Muscle layer of colon (tissue), 2 donors: ENCODE data around the gene PSMB8.
"Not testable (repeated sequence)": the region's sequence is repeated elsewhere in the genome, so short reads cannot be mapped to it uniquely, and the experiment has no call there.

Experiments
- H3K27ac ChIP-seq: one replicate; pipeline ENCODE4 v1.7.0; 2013; ENCODE audit warnings: low read depth, mild to moderate bottlenecking, low read length, moderate library complexity
- H3K27me3 ChIP-seq, 2 donors: one replicate each; pipeline ENCODE4 v1.7.0; 2013; ENCODE audit warnings: low read length in 2 of 2, mild to moderate bottlenecking in 2 of 2; ENCODE audit not compliant: insufficient read depth in 2 of 2, control insufficient read depth in 1 of 2
- H3K36me3 ChIP-seq: one replicate; pipeline ENCODE4 v1.7.0; 2013; ENCODE audit warnings: mild to moderate bottlenecking, low read length; ENCODE audit not compliant: insufficient read depth
- H3K4me1 ChIP-seq: one replicate; pipeline ENCODE4 v1.7.0; 2013; ENCODE audit warnings: mild to moderate bottlenecking, low read length; ENCODE audit not compliant: insufficient read depth
- H3K4me3 ChIP-seq, 2 donors: one replicate each; pipeline ENCODE4 v1.7.0; 2013; ENCODE audit warnings: low read length in 2 of 2, low read depth in 1 of 2, mild to moderate bottlenecking in 1 of 2, moderate library complexity in 1 of 2
- H3K9ac ChIP-seq: one replicate; pipeline ENCODE4 v1.7.0; 2013; ENCODE audit warnings: low read length
- H3K9me3 ChIP-seq: one replicate; pipeline ENCODE4 v1.7.0; 2013; ENCODE audit warnings: mild to moderate bottlenecking, low read length
- donor health status: abdominal sarcoma.
- donor health status: Adenocarcinoma of cecum.

The PSMB8 gene

GRCh38 chr6:32843979-32844838, at the start of gene PSMB8:
TSS of gene PSMB8 (minus strand) at chr6:32844047. CDS start at chr6:32843996, 51 bp downstream.
- peaks cover 63% of the 10 kb centered on the region for H3K36me3 ChIP-seq
- peak within 1 kb of the TSS; percentile 98 for H3K27ac ChIP-seq
- peak within 1 kb of the TSS; percentile 96 for H3K9ac ChIP-seq
- H3K27me3 ChIP-seq = no peaks in the 10 kb centered on the region
- peak within 1 kb of the TSS; percentile 83 to 96 for H3K4me3 ChIP-seq
- H3K9me3 ChIP-seq = no peaks in the 10 kb centered on the region
- peaks cover 23% of the 10 kb centered on the region for H3K4me1 ChIP-seq

- H3K36me3 ChIP-seq = no peaks in the 10 kb centered on the region
- no peak overlapping the region for H3K27ac ChIP-seq
- no peaks in the 10 kb centered on the region for H3K27me3 ChIP-seq
- no peak overlapping the region for H3K4me3 ChIP-seq
- no peaks in the 10 kb centered on the region for H3K9me3 ChIP-seq
- no peak overlapping the region for H3K9ac ChIP-seq
- peaks cover 28% of the 10 kb centered on the region for H3K4me1 ChIP-seq
Observed at GRCh38 chr6:32890831-32891230, 47.0 kb upstream of the PSMB8 start.

- H3K36me3 ChIP-seq = no peaks in the 10 kb centered on the region
- no peaks in the 10 kb centered on the region for H3K9me3 ChIP-seq
- no peaks in the 10 kb centered on the region for H3K27me3 ChIP-seq
- no peak overlapping the region for H3K9ac ChIP-seq
- no peak overlapping the region for H3K4me3 ChIP-seq
- H3K4me1 ChIP-seq = peaks cover 21% of the 10 kb centered on the region
- H3K27ac ChIP-seq = no peak overlapping the region
Observed at GRCh38 chr6:32889533-32889932, 45.7 kb upstream of the PSMB8 start.

GRCh38 chr6:32888576-32888975, 44.7 kb upstream of the PSMB8 start:
- H3K4me1 ChIP-seq = peaks cover 21% of the 10 kb centered on the region
- H3K36me3 ChIP-seq = no peaks in the 10 kb centered on the region
- H3K27me3 ChIP-seq = no peaks in the 10 kb centered on the region
- no peaks in the 10 kb centered on the region for H3K9me3 ChIP-seq
- H3K27ac ChIP-seq = no peak overlapping the region
- no peak overlapping the region for H3K9ac ChIP-seq
- no peak overlapping the region for H3K4me3 ChIP-seq

DNA sequence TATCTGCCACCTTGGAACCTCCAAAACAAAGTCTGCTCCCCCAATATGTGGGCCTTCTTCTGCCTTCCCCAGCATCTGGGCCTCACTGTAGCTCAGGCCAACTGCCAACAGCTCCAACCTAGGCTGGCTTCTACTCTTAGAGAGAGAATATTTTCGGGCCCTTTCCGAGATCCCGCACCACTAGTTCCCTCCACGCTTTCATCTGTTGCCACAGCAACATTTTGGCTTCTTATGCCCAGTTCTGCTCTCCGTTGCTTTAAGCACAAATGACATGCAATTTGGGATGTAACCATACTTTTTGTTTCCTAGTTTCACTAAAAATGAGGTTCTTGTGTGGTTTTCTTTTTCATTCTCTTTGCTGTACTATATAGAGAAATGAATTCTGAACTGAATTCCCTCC, 43.8 kb upstream of the PSMB8 start:
- peaks cover 21% of the 10 kb centered on the region for H3K4me1 ChIP-seq
- no peaks in the 10 kb centered on the region for H3K27me3 ChIP-seq
- no peaks in the 10 kb centered on the region for H3K36me3 ChIP-seq
- no peaks in the 10 kb centered on the region for H3K9me3 ChIP-seq
- no peak overlapping the region for H3K27ac ChIP-seq
- no peak overlapping the region for H3K9ac ChIP-seq
- no peak overlapping the region for H3K4me3 ChIP-seq

DNA sequence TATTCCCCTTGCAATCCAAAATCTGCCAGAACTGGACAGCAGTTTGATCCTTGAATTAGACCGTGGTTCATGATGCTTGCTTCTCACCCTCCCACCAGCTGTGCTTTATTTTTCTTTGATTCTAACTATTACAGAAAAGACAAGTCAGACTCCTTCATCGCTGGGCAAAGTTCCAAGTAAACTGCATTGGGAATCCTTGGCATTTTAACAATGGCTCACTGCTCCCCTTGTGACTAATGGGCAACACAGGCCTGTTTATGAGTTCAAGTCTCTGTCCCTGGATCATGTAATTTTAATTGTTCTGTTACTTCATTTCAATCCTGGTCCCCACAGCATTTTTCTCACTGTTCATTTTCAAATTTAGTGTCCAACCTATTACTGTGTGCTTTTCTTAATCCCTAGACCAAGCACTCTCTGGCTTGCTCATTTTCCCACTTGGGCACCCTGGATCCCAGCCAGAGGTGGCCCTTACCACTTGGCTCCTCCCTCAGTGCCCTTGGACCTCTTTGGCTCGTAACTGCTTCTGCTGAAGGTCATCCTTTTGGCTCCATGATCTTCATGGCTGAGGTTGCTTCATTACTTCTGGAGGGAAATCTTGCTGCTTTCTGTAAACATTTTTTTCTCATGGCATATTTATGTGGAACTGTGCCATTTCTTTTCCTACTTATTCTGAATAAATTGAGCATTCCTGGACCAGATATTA, 43.0 kb upstream of the PSMB8 start:
- Histone ChIP-seq H3K9me3 (no peaks in the 10 kb centered on the region), H3K27me3 (no peaks in the 10 kb centered on the region), H3K9ac (no peak overlapping the region), H3K36me3 (no peaks in the 10 kb centered on the region), H3K4me3 (no peak overlapping the region), H3K27ac (peak overlapping the region; percentile 6), H3K4me1 (peaks cover 21% of the 10 kb centered on the region)

DNA sequence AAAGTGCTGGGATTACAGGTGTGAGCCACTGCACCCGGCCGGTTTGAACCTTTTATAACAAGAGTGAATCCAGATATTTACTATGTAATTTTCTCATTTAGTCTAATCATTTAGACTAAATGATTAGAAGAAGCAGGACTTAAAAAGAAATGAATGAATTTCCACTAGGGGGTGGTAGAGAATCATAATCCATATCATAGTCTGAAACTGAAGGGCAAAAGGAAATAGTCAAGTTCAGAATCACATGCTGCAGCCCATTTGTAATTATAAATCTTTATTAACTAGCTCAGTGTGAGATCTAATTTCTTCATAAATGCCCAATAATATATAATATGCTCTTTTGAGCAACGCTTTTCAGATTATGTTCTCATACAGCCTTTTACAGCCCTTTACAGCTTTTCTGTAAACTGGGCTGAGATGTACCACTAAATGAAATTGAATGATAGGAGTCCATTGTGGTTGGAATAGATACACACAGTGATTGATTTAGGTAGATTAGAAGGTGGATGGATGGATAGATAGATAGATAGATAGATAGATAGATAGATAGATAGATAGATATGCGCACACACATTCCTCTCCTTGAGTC, 41.9 kb upstream of the PSMB8 start:
- no peaks in the 10 kb centered on the region for H3K27me3 ChIP-seq
- H3K27ac ChIP-seq = no peak overlapping the region
- H3K4me3 ChIP-seq = no peak overlapping the region
- no peaks in the 10 kb centered on the region for H3K9me3 ChIP-seq
- H3K9ac ChIP-seq = no peak overlapping the region
- no peaks in the 10 kb centered on the region for H3K36me3 ChIP-seq
- peaks cover 21% of the 10 kb centered on the region for H3K4me1 ChIP-seq

DNA sequence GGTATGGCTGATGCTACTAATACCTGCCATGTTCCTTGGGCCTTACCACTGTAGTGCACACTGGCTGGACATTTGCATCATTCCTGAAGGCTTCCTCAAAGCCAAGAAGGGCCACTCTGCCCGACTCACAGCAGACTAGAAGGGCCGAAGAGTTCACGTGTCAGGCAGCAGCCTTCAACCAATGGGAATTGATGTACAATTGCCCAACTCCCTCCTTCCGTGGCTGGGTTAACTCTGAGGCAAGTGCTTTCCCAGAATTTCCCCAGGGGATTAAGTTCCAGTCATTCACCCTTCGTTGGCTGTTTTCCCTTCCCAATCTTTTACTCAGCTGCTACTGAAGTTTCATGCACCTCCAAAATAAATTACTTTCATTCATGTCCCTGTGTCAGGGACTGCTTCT, 39.9 kb upstream of the PSMB8 start:
- Histone ChIP-seq H3K4me1 (peaks cover 21% of the 10 kb centered on the region), H3K4me3 (no peak overlapping the region), H3K27ac (no peak overlapping the region)

DNA sequence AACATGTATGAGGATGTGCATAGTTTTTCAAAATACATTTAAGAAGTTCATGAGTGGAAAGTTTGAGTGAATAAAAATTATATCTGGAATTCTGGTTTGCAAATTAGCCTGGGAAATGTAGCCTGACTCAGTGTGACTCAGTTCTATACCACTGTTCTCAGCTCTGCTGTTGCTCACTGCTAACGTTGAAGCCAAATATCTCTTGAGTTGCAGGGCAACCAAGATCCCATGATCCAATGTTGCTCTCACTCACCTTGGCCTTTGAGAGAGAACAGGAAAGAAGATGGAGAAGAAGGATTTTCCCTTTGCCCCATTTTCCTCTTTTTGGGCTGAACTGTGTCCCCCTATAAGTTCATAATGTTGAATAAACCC, 39.0 kb upstream of the PSMB8 start:
- no peaks in the 10 kb centered on the region for H3K36me3 ChIP-seq
- peaks cover 4 to 9% of the 10 kb centered on the region in 2 donors for H3K27me3 ChIP-seq
- no peak overlapping the region for H3K9ac ChIP-seq
- no peak overlapping the region for H3K4me3 ChIP-seq
- H3K9me3 ChIP-seq = no peaks in the 10 kb centered on the region
- no peak overlapping the region for H3K27ac ChIP-seq
- H3K4me1 ChIP-seq = peaks cover 21% of the 10 kb centered on the region

More for the DNA sequence above, 39.9 kb upstream of the PSMB8 start:
- Histone ChIP-seq H3K36me3 (no peaks in the 10 kb centered on the region), H3K9me3 (no peaks in the 10 kb centered on the region), H3K27me3 (peaks cover 4 to 9% of the 10 kb centered on the region in 2 donors), H3K9ac (no peak overlapping the region)

DNA sequence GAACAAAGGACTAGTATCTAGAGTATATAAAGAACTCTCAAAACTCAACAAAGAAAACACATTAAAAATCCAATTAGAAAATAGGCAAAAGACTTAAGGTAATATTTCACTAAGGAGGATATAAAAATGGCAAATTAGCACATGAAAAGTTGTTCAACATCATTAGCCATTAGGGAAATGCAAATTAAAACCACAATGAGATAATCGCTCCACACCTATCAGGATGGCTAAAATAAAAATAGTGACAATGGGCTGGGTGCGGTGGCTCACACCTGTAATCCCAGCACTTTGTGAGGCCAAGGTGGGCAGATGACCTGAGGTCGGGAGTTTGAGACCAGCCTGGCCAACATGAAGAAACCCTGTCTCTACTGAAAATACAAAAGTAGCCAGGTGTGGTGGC, 37.1 kb upstream of the PSMB8 start:
- not testable (repeated sequence) for H3K27me3 ChIP-seq, H3K9me3 ChIP-seq, H3K4me3 ChIP-seq, H3K9ac ChIP-seq, H3K27ac ChIP-seq, H3K4me1 ChIP-seq, H3K36me3 ChIP-seq

- no peaks in the 10 kb centered on the region for H3K36me3 ChIP-seq
- no peak overlapping the region for H3K9ac ChIP-seq
- H3K4me1 ChIP-seq = no peaks in the 10 kb centered on the region
- H3K9me3 ChIP-seq = no peaks in the 10 kb centered on the region
- H3K27me3 ChIP-seq = peaks cover 4 to 9% of the 10 kb centered on the region in 2 donors
- H3K27ac ChIP-seq = no peak overlapping the region
- no peak overlapping the region for H3K4me3 ChIP-seq
Observed at GRCh38 chr6:32879691-32880090, 35.8 kb upstream of the PSMB8 start.
